ENCODE data around the gene MFAP3.

- TF ChIP-seq CTCF (IDR thresholded peaks at IDR 0.05 in 2 of 3, conservative IDR thresholded peaks at IDR 0.05 in 1 of 3; ENCODE audit: borderline replicate concordance in 1 of 3, insufficient read depth in 1 of 3, low read depth in 2 of 3, low read length in 2 of 3) (no peak), FOSL1 (IDR thresholded peaks at IDR 0.05; ENCODE audit: low read depth) (no peak)
Observed at GRCh38 chr5:154081246-154081645, 42.5 kb downstream of the MFAP3 start.
